Heart left ventricle (tissue), 16 donors: ENCODE data around the gene GPN3. TPM values are rescaled to one million over a fixed set of nuclear protein-coding genes. Genes with fewer than 3 reads are reported as not detected.
"Not testable (repeated sequence)": the region's sequence is repeated elsewhere in the genome, so short reads cannot be mapped to it uniquely, and the experiment has no call there.

Experiments
- ATAC-seq, 4 donors: fragments of 200-7000 bp; cut with Tn5 transposase; one replicate each; pipeline ENCODE4 v1.9.1; 2020 to 2022; ENCODE audit warnings: moderate library complexity in 4 of 4, mild to moderate bottlenecking in 3 of 4, moderate number of reproducible peaks in 1 of 4
- DNase-seq, 5 donors: peaks; one replicate each; pipeline ENCODE4 v3.0.0-alpha.2; 2020
- H3K27ac ChIP-seq, 12 donors: fragments of 200-600 bp; sonication (generic) in 4 of 12; one replicate each; pipeline versions ENCODE4 v1.5.0 to v1.8.0; 2016 to 2022; ENCODE audit warnings: mild to moderate bottlenecking in 2 of 12
- H3K27me3 ChIP-seq, 9 donors: fragments of 200-600 bp; sonication (generic) in 2 of 9; one replicate each; pipeline versions ENCODE4 v1.5.1 to v1.8.0; 2016 to 2022; ENCODE audit warnings: mild to moderate bottlenecking in 3 of 9
- H3K36me3 ChIP-seq, 9 donors: fragments of 200-600 bp; sonication (generic) in 2 of 9; one replicate each; pipeline versions ENCODE4 v1.5.0 to v1.8.0; 2018 to 2022; ENCODE audit warnings: mild to moderate bottlenecking in 2 of 9
- H3K4me1 ChIP-seq, 12 donors: fragments of 200-600 bp; sonication (generic) in 4 of 12; one replicate each; pipeline versions ENCODE4 v1.5.0 to v1.8.0; 2016 to 2022; ENCODE audit warnings: mild to moderate bottlenecking in 3 of 12
- H3K4me3 ChIP-seq, 12 donors: fragments of 200-600 bp; sonication (generic) in 4 of 12; one replicate each; pipeline versions ENCODE4 v1.5.0 to v1.8.0; 2017 to 2022; ENCODE audit warnings: mild to moderate bottlenecking in 9 of 12, moderate library complexity in 4 of 12
- H3K9me3 ChIP-seq, 12 donors: fragments of 200-600 bp; sonication (generic) in 4 of 12; one replicate each; pipeline versions ENCODE4 v1.5.0 to v1.8.0; 2016 to 2022; ENCODE audit warnings: mild to moderate bottlenecking in 1 of 12
- CTCF ChIP-seq, 12 donors: fragments of 200-600 bp; sonication (generic) in 4 of 12; IDR thresholded peaks; one replicate each; pipeline versions ENCODE4 v1.5.0 to v1.8.0; 2018 to 2022; ENCODE audit warnings: antibody characterized with exemption in 12 of 12, mild to moderate bottlenecking in 5 of 12
- POLR2A ChIP-seq, 2 donors: fragments of 450-650 bp; IDR thresholded peaks; one replicate each; pipeline ENCODE4 v1.6.1; 2017; ENCODE audit warnings: antibody characterized with exemption in 2 of 2, mild to moderate bottlenecking in 2 of 2, moderate library complexity in 2 of 2
- WGBS, 4 donors: extraction: QIAGEN DNeasy Blood & Tissue Kit in 2 of 4; methylation state at CpG; one replicate each; pipeline versions ENCODE4 v1.1.5 to v1.1.7; 2013 to 2018; 5-methylcytosine and 5-hydroxymethylcytosine counted together
- intact Hi-C, 10 donors: fragments of 100-400 bp; cut with DNase I; formaldehyde crosslinking; loops; one replicate each; pipeline versions ENCODE4 v1.11.1 to v1.14.2; 2022
- polyA plus RNA-seq, 2 donors: library from polyadenylated mRNA; stranded (reverse); fragments of 200-250 nt; gene quantifications; one replicate each; pipeline ENCODE4 v1.2.3, GENCODE V29; 2013
- total RNA-seq, 9 donors: library from RNA; depleted of rRNA in 2 of 9; stranded (reverse); fragments of >200 nt in 2 of 9; fragmentation: NEBNext Ultra II Directional in 3 of 9; extraction: Animal tissue kit (Norgen Biotek cat#: 25700) in 3 of 9; gene quantifications; one replicate each; pipeline versions ENCODE4 v1.1.0 to v1.2.4, GENCODE V29; 2016 to 2023
- donor health status: ischemic (EF 13 %, LVEDD 7.1; RV severe dilation, severe dysfunction).
- donor health status: healthy with polysubstance abuse.
- donor health status: DM: no; HTN: yes; CAD: no.
- donor health status: DM: no; HTN: no; CAD: no.
- donor health status: ischemic (EF 25% LVEDD 6.9; RV normal size, moderate dysfunction).
- donor health status: ischemic (EF 25% LVEDD 5.7; RV mildly dilated, moderate dysfunction).
- donor health status: healthy.
- donor health status: DM: yes; HTN: yes; CAD: no.
- donor health status: ischemic (EF 35%, LVEDD 5.7; RV mildly dilated, moderate dysfunction).
- donor health status: nonischemic (EF 11% LVEDD 7.7; RV severe dilation, severe dysfunction).
- donor health status: DM: yes; HTN: yes; CAD: no.
- donor health status: PGD.
- donor health status: ischemic (EF 29% LVEDD 5.4; RV normal size, mild dysfunction).
- donor health status: nonischemic (EF 23%, LVEDD 6.1; RV moderate dilation, normal function).

Gene GPN3
- total and polyA plus RNA-seq, 11 donors, result 14.5 to 62.2 (median 28.4) TPM

DNA sequence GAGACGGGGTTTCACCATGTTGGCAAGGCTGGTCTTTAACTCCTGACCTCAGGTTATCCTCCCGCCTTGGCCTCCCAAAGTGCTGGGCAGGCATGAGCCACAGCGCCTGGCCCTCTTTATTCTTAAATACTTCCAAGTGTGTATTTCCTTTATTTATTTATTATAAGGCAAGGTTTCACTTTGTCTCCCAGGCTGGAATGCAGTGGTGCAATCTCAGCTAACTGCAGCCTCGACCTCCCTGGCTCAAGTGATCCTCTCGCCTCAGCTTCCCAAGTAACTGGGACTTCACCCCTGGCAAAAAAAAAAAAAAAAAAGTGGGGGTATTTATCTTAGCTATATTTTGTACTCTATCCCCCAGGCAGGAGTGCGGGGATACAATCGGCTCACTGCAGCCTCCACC lies 7.4 kb upstream of the GPN3 start:
- H3K27ac ChIP-seq, result no peak overlapping the region
- TF ChIP-seq CTCF (IDR thresholded peaks at IDR 0.05) (no peak), POLR2A (IDR thresholded peaks at IDR 0.05) (no peak)
- intact Hi-C loops, result no loop called here
- DNase-seq (no peak), ATAC-seq (no peak)
- no peaks in the 10 kb centered on the region for H3K4me1 ChIP-seq
- peaks cover 0 to 9% (median 0%) of the 10 kb centered on the region in 9 donors for H3K36me3 ChIP-seq
- no peak overlapping the region for H3K4me3 ChIP-seq
- 96 to 99% (median 98%) methylated on average over 7 of the region's 7 CpGs for WGBS, 4 donors
- no peaks in the 10 kb centered on the region for H3K27me3 ChIP-seq
- no peaks in the 10 kb centered on the region for H3K9me3 ChIP-seq

DNA sequence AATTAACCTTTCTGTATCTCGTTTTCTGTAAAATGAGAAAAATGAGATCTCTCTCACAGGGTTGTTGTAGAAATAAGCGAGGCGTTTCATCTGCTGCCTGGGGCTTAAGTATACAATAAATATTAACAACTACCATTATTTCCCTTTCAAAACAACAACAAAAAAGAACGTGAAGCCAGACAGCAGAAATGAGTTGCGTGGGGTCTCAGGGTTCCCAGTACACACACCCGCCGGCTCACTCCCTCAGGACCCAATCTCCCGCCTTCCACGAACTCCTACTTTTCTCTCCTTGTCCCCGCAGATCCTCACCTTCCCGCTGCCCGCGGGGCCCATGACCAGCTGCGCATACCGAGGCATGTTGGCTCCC lies 227 bp downstream of the GPN3 start:
- intact Hi-C loops, result loop anchor here in 7 of 10 donors (1.0 to 5.0 kb wide), 7 partner anchors 17 to 419 kb away; partner anchors contain the start of genes RAD9B (in 6 of the 7), VPS29 (in 6 of the 7) and ARPC3 (in 2 of the 7)
- DNase-seq (no peak), ATAC-seq (no peak)
- peak overlapping the region in 11 of 12 donors; percentile 76 to 97 (median 87) for H3K27ac ChIP-seq
- TF ChIP-seq CTCF (IDR thresholded peaks at IDR 0.05), result no peak
- no peak for TF ChIP-seq POLR2A (IDR thresholded peaks at IDR 0.05)
- peak overlapping the region; percentile 59 to 97 (median 78) for H3K4me3 ChIP-seq
- WGBS, 4 donors, result 0% methylated on average over 12 to 15 of the region's 15 CpGs
- H3K9me3 ChIP-seq, result no peaks in the 10 kb centered on the region
- H3K27me3 ChIP-seq, result no peaks in the 10 kb centered on the region
- peaks cover 0 to 24% (median 19%) of the 10 kb centered on the region in 9 donors for H3K36me3 ChIP-seq
- H3K4me1 ChIP-seq, result peaks cover 0 to 30% (median 16%) of the 10 kb centered on the region in 12 donors

DNA sequence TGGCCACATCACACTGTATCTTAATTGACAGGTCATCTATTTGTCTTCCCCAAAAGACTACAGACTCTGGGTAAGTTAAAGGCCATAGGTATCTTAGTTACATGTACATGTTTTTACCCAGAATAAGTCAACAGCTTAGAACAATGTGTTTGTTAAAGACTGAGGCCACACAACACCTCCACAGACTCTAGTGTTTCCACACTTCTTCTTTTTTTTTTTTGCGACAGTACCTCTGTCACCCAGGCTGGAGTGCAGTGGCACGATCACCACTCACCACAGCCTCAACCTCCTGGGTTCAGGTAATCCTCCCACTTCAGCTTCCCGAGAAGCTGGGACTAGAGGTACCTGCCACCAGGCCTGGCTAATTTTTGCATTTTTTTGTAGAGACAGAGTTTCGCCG lies 1.3 kb downstream of the GPN3 start:
- WGBS, 4 donors, result 70 to 81% (median 75%) methylated on average over 5 of the region's 5 CpGs

GRCh38 chr12:110465765-110466164 lies 2.3 kb downstream of the GPN3 start:
- not testable (repeated sequence) for DNase-seq, H3K9me3 ChIP-seq, H3K27ac ChIP-seq, ATAC-seq, H3K4me3 ChIP-seq, H3K27me3 ChIP-seq
- 93 to 95% (median 94%) methylated on average over 11 of the region's 11 CpGs for WGBS, 4 donors
- H3K4me1 ChIP-seq, result peaks cover 0 to 30% (median 16%) of the 10 kb centered on the region in 12 donors
- intact Hi-C loops, result loop anchor here in 7 of 10 donors (2.0 to 5.0 kb wide), 5 partner anchors 15 to 422 kb away; partner anchors contain the start of genes RAD9B (in 4 of the 7), VPS29 (in 4 of the 7) and ARPC3 (in 1 of the 7)
- peaks cover 0 to 45% (median 35%) of the 10 kb centered on the region in 9 donors for H3K36me3 ChIP-seq

More for the DNA sequence above, 1.3 kb downstream of the GPN3 start:
- TF ChIP-seq POLR2A (IDR thresholded peaks at IDR 0.05) (no peak), CTCF (IDR thresholded peaks at IDR 0.05) (no peak)
- Histone ChIP-seq H3K36me3 (peaks cover 0 to 35% (median 26%) of the 10 kb centered on the region in 9 donors), H3K9me3 (no peaks in the 10 kb centered on the region), H3K4me3 (peak overlapping the region in 5 of 12 donors; percentile 76 to 97 (median 78)), H3K4me1 (peaks cover 0 to 30% (median 16%) of the 10 kb centered on the region in 12 donors), H3K27ac (peak overlapping the region in 1 of 12 donors; percentile 85), H3K27me3 (no peaks in the 10 kb centered on the region)
- intact Hi-C loops, result loop anchor here in 7 of 10 donors (2.0 to 5.0 kb wide), 5 partner anchors 16 to 421 kb away; partner anchors contain the start of genes RAD9B (in 4 of the 7), VPS29 (in 4 of the 7) and ARPC3 (in 1 of the 7)
- ATAC-seq (no peak), DNase-seq (no peak)
